Upper lobe of left lung (tissue), 6 donors: ENCODE measurements around the gene MEF2A. TPM values are rescaled to one million over a fixed set of nuclear protein-coding genes. Genes with fewer than 3 reads are reported as not detected.

ENCODE experiments used
- ATAC-seq, 2 donors: fragments of 200-7000 bp; cut with Tn5 transposase; one replicate each; pipeline ENCODE4 v1.9.1; 2022; ENCODE audit warnings: mild to moderate bottlenecking in 2 of 2, moderate library complexity in 2 of 2; ENCODE audit not compliant: low FRiP score in 2 of 2
- DNase-seq, 2 donors: peaks; one replicate each; pipeline ENCODE4 v3.0.0-alpha.2; 2019 to 2020
- H3K27ac ChIP-seq, 4 donors: fragments of 200-600 bp; sonication (generic); one replicate each; pipeline ENCODE4 v1.5.1; 2016 to 2019
- H3K27me3 ChIP-seq, 4 donors: fragments of 200-600 bp; sonication (generic); one replicate each; pipeline ENCODE4 v1.5.1; 2017 to 2019
- H3K36me3 ChIP-seq, 4 donors: fragments of 200-600 bp; sonication (generic); one replicate each; pipeline ENCODE4 v1.5.1; 2016 to 2019
- H3K4me1 ChIP-seq, 4 donors: fragments of 200-600 bp; sonication (generic); one replicate each; pipeline ENCODE4 v1.5.1; 2018 to 2019
- H3K4me3 ChIP-seq, 4 donors: fragments of 200-600 bp; sonication (generic); one replicate each; pipeline ENCODE4 v1.5.1; 2017 to 2019; ENCODE audit warnings: mild to moderate bottlenecking in 2 of 4, moderate library complexity in 1 of 4
- H3K9me3 ChIP-seq, 4 donors: fragments of 200-600 bp; sonication (generic); one replicate each; pipeline ENCODE4 v1.5.1; 2018 to 2019
- CTCF ChIP-seq, 6 experiments: fragments of 450-650 bp in 4 of 6; fragments of 200-600 bp in 2 of 6; sonication (generic) in 2 of 6; IDR thresholded peaks; one replicate each; pipeline ENCODE4 v1.5.1; 2016 to 2019; ENCODE audit warnings: antibody characterized with exemption in 6 of 6
- EP300 ChIP-seq, 4 donors: sonication (generic); formaldehyde crosslinking; IDR thresholded peaks; one replicate each; pipeline ENCODE4 v1.5.1; 2017; ENCODE audit warnings: antibody characterized with exemption in 4 of 4, control low read depth in 2 of 4
- POLR2A ChIP-seq, 4 donors: fragments of 450-650 bp; IDR thresholded peaks; one replicate each; pipeline ENCODE4 v1.5.1; 2016 to 2017; ENCODE audit warnings: antibody characterized with exemption in 4 of 4, mild to moderate bottlenecking in 2 of 4
- POLR2AphosphoS5 ChIP-seq, 2 donors: sonication (generic); formaldehyde crosslinking; IDR thresholded peaks; one replicate each; pipeline ENCODE4 v1.5.1; 2017; ENCODE audit warnings: antibody characterized with exemption in 2 of 2
- WGBS, 2 donors: methylation state at CpG; one replicate each; pipeline ENCODE4 v1.1.5; 2017 to 2018; 5-methylcytosine and 5-hydroxymethylcytosine counted together
- total RNA-seq, 6 donors: library from RNA; depleted of rRNA in 4 of 6; stranded (reverse); fragments of >200 nt in 4 of 6; gene quantifications; one replicate each; pipeline versions ENCODE4 v1.1.0 to v1.2.1, GENCODE V29; 2016 to 2021
- donor health status: DM: no; HTN: no; CAD: no; lungs with moderate emphysema.
- donor health status: DM: no; HTN: yes; CAD: no; lungs with severe emphysema.

The MEF2A gene
- total RNA-seq, 6 donors from 2014 or later = 54.9 to 89.1 (median 75.2) TPM

- TF ChIP-seq POLR2AphosphoS5 (IDR thresholded peaks at IDR 0.05) (no peak), CTCF (IDR thresholded peaks at IDR 0.05) (no peak), EP300 (IDR thresholded peaks at IDR 0.05) (no peak), POLR2A (IDR thresholded peaks at IDR 0.05) (no peak)
- Histone ChIP-seq H3K36me3 (no peaks in the 10 kb centered on the region), H3K27me3 (no peaks in the 10 kb centered on the region), H3K27ac (no peak overlapping the region), H3K4me3 (no peak overlapping the region), H3K4me1 (peaks cover 29 to 42% (median 35%) of the 10 kb centered on the region in 4 donors), H3K9me3 (peaks cover 0 to 2% (median 0%) of the 10 kb centered on the region in 4 donors)
- no peak for ATAC-seq
- WGBS, 2 donors = 95% methylated on average over 2 of the region's 2 CpGs
- no peak for DNase-seq
Measured at GRCh38 chr15:99633655-99634054, 67.9 kb downstream of the MEF2A start.

- peaks cover 0 to 2% (median 0%) of the 10 kb centered on the region in 4 donors for H3K9me3 ChIP-seq
- no peak overlapping the region for H3K4me3 ChIP-seq
- no peak overlapping the region for H3K27ac ChIP-seq
- H3K4me1 ChIP-seq = peaks cover 22 to 36% (median 30%) of the 10 kb centered on the region in 4 donors
- ATAC-seq = no peak
- no peaks in the 10 kb centered on the region for H3K36me3 ChIP-seq
- no peak for DNase-seq
- H3K27me3 ChIP-seq = no peaks in the 10 kb centered on the region
- TF ChIP-seq EP300 (IDR thresholded peaks at IDR 0.05) (no peak), POLR2A (IDR thresholded peaks at IDR 0.05) (no peak), CTCF (IDR thresholded peaks at IDR 0.05) (no peak), POLR2AphosphoS5 (IDR thresholded peaks at IDR 0.05) (no peak)
- WGBS, 2 donors = 82% methylated on average over 3 of the region's 3 CpGs
Measured at GRCh38 chr15:99634576-99634975, 68.8 kb downstream of the MEF2A start.

- H3K4me3 ChIP-seq = no peak overlapping the region
- no peak overlapping the region for H3K27ac ChIP-seq
- TF ChIP-seq POLR2AphosphoS5 (IDR thresholded peaks at IDR 0.05) = no peak
- no peak for TF ChIP-seq POLR2A (IDR thresholded peaks at IDR 0.05)
- no peak for TF ChIP-seq CTCF (IDR thresholded peaks at IDR 0.05)
- TF ChIP-seq EP300 (IDR thresholded peaks at IDR 0.05) = no peak
- 74 to 77% methylated on average over 3 of the region's 3 CpGs for WGBS, 2 donors
- DNase-seq (no peak), ATAC-seq (no peak)
- H3K9me3 ChIP-seq = peaks cover 0 to 2% (median 0%) of the 10 kb centered on the region in 4 donors
- no peaks in the 10 kb centered on the region for H3K27me3 ChIP-seq
- no peaks in the 10 kb centered on the region for H3K36me3 ChIP-seq
- peaks cover 20 to 34% (median 27%) of the 10 kb centered on the region in 4 donors for H3K4me1 ChIP-seq
Measured at GRCh38 chr15:99635145-99635544, 69.4 kb downstream of the MEF2A start.

GRCh38 chr15:99635794-99636193 is 70.0 kb downstream of the MEF2A start:
- peaks cover 0 to 2% (median 0%) of the 10 kb centered on the region in 4 donors for H3K9me3 ChIP-seq
- peaks cover 0 to 6% (median 0%) of the 10 kb centered on the region in 4 donors for H3K36me3 ChIP-seq
- DNase-seq (no peak), ATAC-seq (no peak)
- H3K27ac ChIP-seq = no peak overlapping the region
- peaks cover 13 to 31% (median 23%) of the 10 kb centered on the region in 4 donors for H3K4me1 ChIP-seq
- H3K27me3 ChIP-seq = no peaks in the 10 kb centered on the region
- TF ChIP-seq POLR2A (IDR thresholded peaks at IDR 0.05) (no peak), CTCF (IDR thresholded peaks at IDR 0.05) (no peak), EP300 (IDR thresholded peaks at IDR 0.05) (no peak), POLR2AphosphoS5 (IDR thresholded peaks at IDR 0.05) (no peak)
- H3K4me3 ChIP-seq = no peak overlapping the region
- 88 to 89% methylated on average over 5 of the region's 5 CpGs for WGBS, 2 donors

- H3K9me3 ChIP-seq = no peaks in the 10 kb centered on the region
- WGBS, 2 donors = 72 to 81% methylated on average over 2 of the region's 2 CpGs
- H3K4me1 ChIP-seq = peaks cover 0 to 4% (median 0%) of the 10 kb centered on the region in 4 donors
- ATAC-seq (no peak), DNase-seq (no peak)
- H3K27me3 ChIP-seq = no peaks in the 10 kb centered on the region
- no peak overlapping the region for H3K4me3 ChIP-seq
- H3K36me3 ChIP-seq = peaks cover 0 to 31% (median 6%) of the 10 kb centered on the region in 4 donors
- no peak for TF ChIP-seq POLR2AphosphoS5 (IDR thresholded peaks at IDR 0.05)
- TF ChIP-seq CTCF (IDR thresholded peaks at IDR 0.05) = no peak
- no peak for TF ChIP-seq POLR2A (IDR thresholded peaks at IDR 0.05)
- no peak for TF ChIP-seq EP300 (IDR thresholded peaks at IDR 0.05)
- H3K27ac ChIP-seq = peak overlapping the region in 1 of 4 donors; percentile 27
Measured at GRCh38 chr15:99644913-99645542, 79.2 kb downstream of the MEF2A start.
